ENCODE data around the gene SPINK5.

Gene SPINK5

DNA sequence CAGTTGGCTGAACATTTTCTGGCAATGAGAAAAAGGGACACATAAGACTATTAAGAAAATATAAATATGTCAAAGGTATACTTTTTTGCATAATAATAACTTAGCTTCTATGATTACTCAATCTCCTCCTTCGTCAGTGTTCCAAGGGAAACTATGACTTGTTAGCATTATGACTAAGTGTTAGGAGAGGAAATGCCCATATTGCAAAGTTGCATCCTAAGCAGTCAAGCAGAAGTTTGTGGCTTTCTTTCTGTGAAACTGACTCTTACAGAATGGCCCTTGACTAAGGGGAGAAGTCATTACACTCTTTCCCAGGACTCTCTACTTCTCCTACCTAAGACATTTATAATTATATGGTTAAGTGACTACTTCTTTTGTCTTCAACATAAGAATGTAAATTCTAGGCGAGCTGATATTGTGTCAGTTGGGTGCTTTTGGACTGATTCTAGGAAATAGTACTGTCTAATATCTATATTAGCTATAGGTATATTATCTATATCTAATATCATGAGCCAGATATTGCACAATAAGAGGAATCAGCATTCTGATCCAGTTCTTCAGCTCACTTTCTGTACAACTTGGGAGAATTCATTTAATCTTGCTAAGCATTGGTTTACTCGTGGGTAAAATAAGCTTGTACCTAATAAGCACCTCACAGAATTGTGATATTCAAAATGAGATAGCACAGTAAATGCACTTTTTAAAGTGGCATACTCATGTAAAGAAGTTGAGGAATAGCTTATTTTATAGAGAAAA lies 122.6 kb downstream of the SPINK5 start:
- DNase-seq (ENCODE audit: low read depth) = peak; percentile 76

All from stromal cell of bone marrow (primary cell).